KMS-11 (cell line): ENCODE results near the gene PNMA6E.

Source experiments
- H2AFZ ChIP-seq: fragments of 200-600 bp; sonication (generic); 2 replicates; pipeline ENCODE4 v1.6.1; 2016; ENCODE audit warnings: antibody characterized with exemption, mixed run types, low read depth
- H3K27ac ChIP-seq: fragments of 200-600 bp; sonication (generic); 2 replicates; pipeline ENCODE4 v1.6.1; 2016; ENCODE audit warnings: mild to moderate bottlenecking, mixed run types
- H3K27me3 ChIP-seq: fragments of 200-600 bp; sonication (generic); 2 replicates; pipeline ENCODE4 v1.6.1; 2017; ENCODE audit warnings: mild to moderate bottlenecking, low read depth, mixed run types, moderate library complexity; ENCODE audit not compliant: insufficient read depth
- H3K36me3 ChIP-seq: fragments of 200-600 bp; sonication (generic); 2 replicates; pipeline ENCODE4 v1.6.1; 2017; ENCODE audit warnings: mild to moderate bottlenecking, mixed run types; ENCODE audit not compliant: insufficient read depth
- H3K4me1 ChIP-seq: fragments of 200-600 bp; sonication (generic); 2 replicates; pipeline ENCODE4 v1.6.1; 2016; ENCODE audit warnings: mild to moderate bottlenecking, low read depth, mixed run types; ENCODE audit not compliant: poor library complexity, severe bottlenecking
- H3K4me2 ChIP-seq: fragments of 200-600 bp; sonication (generic); 2 replicates; pipeline ENCODE4 v1.7.0; 2016; ENCODE audit warnings: mild to moderate bottlenecking, mixed run types
- H3K4me3 ChIP-seq: fragments of 200-600 bp; sonication (generic); IDR thresholded peaks from 2 replicates; pipeline ENCODE4 v1.6.1; 2017; ENCODE audit warnings: low read depth, low read length, mixed read lengths; ENCODE audit not compliant: insufficient read depth
- H3K79me2 ChIP-seq: fragments of 200-600 bp; sonication (generic); 2 replicates; pipeline ENCODE4 v1.6.1; 2016; ENCODE audit warnings: low read depth, mixed run types; ENCODE audit not compliant: insufficient read depth
- H3K9ac ChIP-seq: fragments of 200-600 bp; sonication (generic); 2 replicates; pipeline ENCODE4 v1.6.1; 2016; ENCODE audit warnings: mild to moderate bottlenecking, mixed run types
- H4K20me1 ChIP-seq: fragments of 200-600 bp; sonication (generic); 2 replicates; pipeline ENCODE4 v1.6.1; 2016; ENCODE audit warnings: mild to moderate bottlenecking, mixed run types; ENCODE audit not compliant: insufficient read depth
- CTCF ChIP-seq: fragments of 200-600 bp; sonication (generic); conservative IDR thresholded peaks from 2 replicates; pipeline ENCODE4 v1.6.1; 2017; ENCODE audit warnings: low read depth, mild to moderate bottlenecking, antibody characterized with exemption, low read length, moderate library complexity, mixed read lengths

Gene PNMA6E

DNA sequence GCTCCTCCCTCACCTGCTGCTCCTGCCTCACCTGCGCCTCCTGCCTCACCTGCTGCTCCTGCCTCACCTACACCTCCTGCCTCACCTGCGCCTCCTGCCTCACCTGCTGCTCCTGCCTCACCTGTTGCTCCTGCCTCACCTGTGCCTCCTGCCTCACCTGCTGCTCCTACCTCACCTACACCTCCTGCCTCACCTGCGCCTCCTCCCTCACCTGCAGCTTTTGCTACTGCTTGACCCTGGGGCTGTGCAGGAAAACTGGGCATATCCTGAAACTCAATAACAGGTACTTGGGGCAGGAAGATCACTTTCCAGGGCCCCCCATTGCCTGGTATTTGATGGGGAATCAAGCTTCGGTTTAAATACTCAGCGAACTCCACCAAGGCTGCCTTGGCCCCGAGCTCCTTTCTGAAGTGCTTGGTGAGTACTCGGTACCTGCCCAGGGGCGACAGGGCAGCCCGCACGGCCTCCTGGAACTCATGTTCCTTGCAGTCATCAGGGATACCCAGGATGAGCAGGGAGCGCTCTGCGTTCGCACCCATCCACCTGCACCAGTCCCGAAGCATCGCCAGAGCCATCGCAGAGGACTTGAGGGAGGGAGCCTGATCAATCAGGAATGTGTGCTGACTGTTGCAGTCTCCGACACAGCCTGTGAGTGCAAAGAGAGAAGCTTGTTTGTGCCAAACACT lies 2.7 kb downstream of the PNMA6E start:
- H3K9ac ChIP-seq, result no peak overlapping the region
- no peaks in the 10 kb centered on the region for H3K79me2 ChIP-seq
- no peak for TF ChIP-seq CTCF
- H3K36me3 ChIP-seq, result no peaks in the 10 kb centered on the region
- no peaks in the 10 kb centered on the region for H3K4me1 ChIP-seq
- no peak overlapping the region for H3K27ac ChIP-seq
- no peak overlapping the region for H2AFZ ChIP-seq
- no peaks in the 10 kb centered on the region for H4K20me1 ChIP-seq
- no peak overlapping the region for H3K4me2 ChIP-seq
- no peaks in the 10 kb centered on the region for H3K27me3 ChIP-seq
- no peak overlapping the region for H3K4me3 ChIP-seq

GRCh38 chrX:153397256-153397960 lies 3.7 kb downstream of the PNMA6E start:
- no peak overlapping the region for H3K4me2 ChIP-seq
- H3K79me2 ChIP-seq, result no peaks in the 10 kb centered on the region
- H3K9ac ChIP-seq, result no peak overlapping the region
- no peak overlapping the region for H3K27ac ChIP-seq
- no peak for TF ChIP-seq CTCF
- H4K20me1 ChIP-seq, result no peaks in the 10 kb centered on the region
- H3K4me3 ChIP-seq, result no peak overlapping the region
- H2AFZ ChIP-seq, result no peak overlapping the region
- no peaks in the 10 kb centered on the region for H3K36me3 ChIP-seq
- H3K27me3 ChIP-seq, result no peaks in the 10 kb centered on the region
- no peaks in the 10 kb centered on the region for H3K4me1 ChIP-seq

DNA sequence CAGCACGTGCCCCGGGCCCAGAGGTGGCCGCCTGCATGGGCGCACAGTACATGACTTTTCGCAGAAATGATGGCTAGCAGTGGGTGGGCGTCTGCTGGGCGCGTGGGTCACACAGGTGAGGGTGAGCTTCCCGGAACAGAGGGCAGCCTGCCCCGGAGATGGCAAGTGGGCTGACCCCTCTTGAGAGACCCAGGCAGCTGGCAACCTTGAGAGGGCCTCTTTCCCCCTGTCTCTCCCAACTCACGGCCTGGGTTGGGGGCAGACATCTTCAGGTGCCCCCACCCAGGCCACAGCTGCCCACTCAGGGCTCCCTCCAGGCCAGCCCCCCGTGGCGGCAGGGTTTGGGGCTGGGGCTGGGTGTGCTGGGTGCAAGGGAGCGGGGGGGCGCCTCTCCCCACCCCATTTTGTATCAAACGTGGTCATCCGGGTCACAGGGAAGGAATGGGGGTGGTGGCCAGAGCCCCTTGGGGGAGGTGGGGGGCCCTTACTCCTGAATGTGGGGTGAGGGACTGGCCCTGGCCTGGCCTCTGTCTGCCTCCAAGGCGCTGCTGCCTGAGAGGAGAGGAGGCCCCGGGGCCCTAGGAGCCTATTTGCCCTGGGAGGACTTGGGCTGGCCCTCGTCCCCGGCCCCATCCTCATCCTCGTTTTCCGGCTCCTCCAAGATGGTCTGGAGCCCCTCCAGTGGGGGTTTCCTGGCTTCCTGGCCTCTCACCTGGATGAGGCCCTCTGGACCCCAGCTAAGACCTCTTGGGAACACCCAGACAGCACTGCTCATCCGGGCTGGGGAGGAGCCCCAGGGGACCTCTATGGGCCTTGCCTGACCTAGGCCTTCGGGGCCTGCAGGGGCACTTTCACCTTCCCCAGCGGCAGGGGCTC lies 4.6 kb downstream of the PNMA6E start:
- H3K4me3 ChIP-seq, result no peak overlapping the region
- H3K4me2 ChIP-seq, result no peak overlapping the region
- TF ChIP-seq CTCF, result no peak
- H3K36me3 ChIP-seq, result no peaks in the 10 kb centered on the region
- H3K27ac ChIP-seq, result no peak overlapping the region
- no peaks in the 10 kb centered on the region for H4K20me1 ChIP-seq
- H2AFZ ChIP-seq, result no peak overlapping the region
- H3K79me2 ChIP-seq, result no peaks in the 10 kb centered on the region
- H3K9ac ChIP-seq, result no peak overlapping the region
- no peaks in the 10 kb centered on the region for H3K4me1 ChIP-seq
- H3K27me3 ChIP-seq, result no peaks in the 10 kb centered on the region

- Histone ChIP-seq H3K36me3 (no peaks in the 10 kb centered on the region), H3K4me3 (no peak overlapping the region), H3K9ac (no peak overlapping the region), H3K27me3 (no peaks in the 10 kb centered on the region), H3K4me1 (no peaks in the 10 kb centered on the region), H3K79me2 (no peaks in the 10 kb centered on the region), H4K20me1 (no peaks in the 10 kb centered on the region), H3K4me2 (no peak overlapping the region), H3K27ac (no peak overlapping the region), H2AFZ (no peak overlapping the region)
- no peak for TF ChIP-seq CTCF
Measured at GRCh38 chrX:153395613-153396319, 5.4 kb downstream of the PNMA6E start.
